B cell (primary cell): ENCODE data around the gene BSDC1. TPM values are rescaled to one million over a fixed set of nuclear protein-coding genes. Genes with fewer than 3 reads are reported as not detected.

Experiments used
- ATAC-seq: fragments of 200-7000 bp; cut with Tn5 transposase; one replicate; pipeline ENCODE4 v1.10.0; 2021; ENCODE audit warnings: low read depth, mild to moderate bottlenecking, moderate number of reproducible peaks, moderate library complexity
- CTCF ChIA-PET: fragments of 350-600 bp; sonication (Branson Sonifier 250); formaldehyde crosslinking; loops from one replicate; lab custom pipeline; 2021; ENCODE audit warnings: antibody characterized with exemption, inconsistent platforms; lab: Charles Lee
- POLR2A ChIA-PET: fragments of 350-600 bp; sonication (Branson Sonifier 250); formaldehyde crosslinking; loops from one replicate; lab custom pipeline; 2021; ENCODE audit warnings: antibody characterized with exemption; lab: Charles Lee
- DNase-seq: peaks from one replicate; pipeline ENCODE4 v3.0.0; 2013
- H2AFZ ChIP-seq: 2 replicates; pipeline ENCODE4 v1.6.1; 2012; ENCODE audit warnings: mild to moderate bottlenecking, low read depth, low read length; ENCODE audit not compliant: insufficient read depth, poor library complexity, severe bottlenecking
- H3K27ac ChIP-seq, 2 donors: 1 replicate in 1 of 2; 2 replicates in 1 of 2; pipeline ENCODE4 v1.5.1; 2012 to 2013; ENCODE audit warnings: low read length in 2 of 2, mild to moderate bottlenecking in 2 of 2, moderate library complexity in 1 of 2
- H3K27me3 ChIP-seq, 4 experiments: fragments of 200-600 bp in 1 of 4; sonication (generic) in 1 of 4; replicated peaks in 1 of 4; 1 replicate in 2 of 4; 2 replicates in 2 of 4; pipeline versions ENCODE4 v1.6.1 to v1.7.0; 2013 to 2016; ENCODE audit warnings: low read length in 3 of 4, mild to moderate bottlenecking in 2 of 4, mixed read lengths in 1 of 4, moderate library complexity in 1 of 4; ENCODE audit not compliant: insufficient read depth in 4 of 4, control insufficient read depth in 3 of 4; ENCODE audit errors: control extremely low read depth in 1 of 4
- H3K36me3 ChIP-seq, 2 experiments: replicated peaks in 1 of 2; 1 replicate in 1 of 2; 2 replicates in 1 of 2; pipeline versions ENCODE4 v1.6.1 to v1.7.1; 2013; ENCODE audit warnings: low read length in 1 of 2; ENCODE audit not compliant: insufficient read depth in 2 of 2, control insufficient read depth in 1 of 2; ENCODE audit errors: control extremely low read depth in 1 of 2, extremely low read depth in 1 of 2
- H3K4me1 ChIP-seq, 2 donors: fragments of 200-600 bp in 1 of 2; sonication (generic) in 1 of 2; 1 replicate in 1 of 2; 2 replicates in 1 of 2; pipeline versions ENCODE4 v1.5.1 to v1.6.1; 2013 to 2017; ENCODE audit warnings: low read length in 2 of 2; ENCODE audit not compliant: control insufficient read depth in 2 of 2, insufficient read depth in 2 of 2
- H3K4me2 ChIP-seq: replicated peaks from 2 replicates; pipeline ENCODE3; 2012; ENCODE audit warnings: mild to moderate bottlenecking, low read depth, low read length; ENCODE audit not compliant: poor library complexity, severe bottlenecking
- H3K4me3 ChIP-seq, 5 experiments: fragments of 200-600 bp in 1 of 5; sonication (generic) in 1 of 5; 1 replicate in 3 of 5; 2 replicates in 2 of 5; pipeline versions ENCODE4 v1.5.1 to v1.7.0; 2011 to 2016; ENCODE audit warnings: low read length in 4 of 5, mild to moderate bottlenecking in 4 of 5, low read depth in 2 of 5, control low read depth in 1 of 5, moderate library complexity in 1 of 5; ENCODE audit not compliant: insufficient read depth in 1 of 5; ENCODE audit errors: control extremely low read depth in 1 of 5, extremely low read depth in 1 of 5
- H3K79me2 ChIP-seq: fragments of 200-600 bp; sonication (generic); one replicate; pipeline ENCODE4 v1.6.0; 2016; ENCODE audit warnings: low read length; ENCODE audit not compliant: control insufficient read depth, insufficient read depth
- H3K9ac ChIP-seq: fragments of 200-600 bp; sonication (generic); 2 replicates; pipeline ENCODE4 v1.6.1; 2017; ENCODE audit warnings: mild to moderate bottlenecking, low read length, moderate library complexity
- H3K9me3 ChIP-seq, 3 donors: one replicate each; pipeline versions ENCODE4 v1.6.1 to v1.7.1; 2013; ENCODE audit warnings: low read length in 2 of 3; ENCODE audit not compliant: control insufficient read depth in 2 of 3, insufficient read depth in 1 of 3; ENCODE audit errors: control extremely low read depth in 1 of 3
- H4K20me1 ChIP-seq: 2 replicates; pipeline ENCODE4 v1.6.0; 2012; ENCODE audit warnings: mild to moderate bottlenecking, low read length; ENCODE audit not compliant: insufficient read depth, control insufficient read depth, poor library complexity, severe bottlenecking
- H3K27ac Mint-ChIP-seq: one replicate; pipeline ENCODE4 v1.8.0; 2021; ENCODE audit warnings: mixed read lengths
- H3K27me3 Mint-ChIP-seq: one replicate; pipeline ENCODE4 v1.8.0; 2021; ENCODE audit warnings: mixed read lengths
- H3K4me1 Mint-ChIP-seq: one replicate; pipeline ENCODE4 v1.8.0; 2021; ENCODE audit warnings: mixed read lengths
- H3K4me3 Mint-ChIP-seq: one replicate; pipeline ENCODE4 v1.8.0; 2021; ENCODE audit warnings: mixed read lengths
- H3K9me3 Mint-ChIP-seq: one replicate; pipeline ENCODE4 v1.8.0; 2022; ENCODE audit warnings: mixed read lengths; ENCODE audit not compliant: insufficient read depth
- CTCF ChIP-seq: fragments of 200-600 bp; IDR thresholded peaks from one replicate; pipeline ENCODE4 v1.8.0; 2022; ENCODE audit warnings: antibody characterized with exemption, mild to moderate bottlenecking
- EZH2 ChIP-seq: IDR thresholded peaks from 2 replicates; pipeline ENCODE4 v1.6.1; 2012; ENCODE audit warnings: borderline replicate concordance, low read depth, mild to moderate bottlenecking, moderate library complexity, low read length; ENCODE audit not compliant: insufficient read depth, poor library complexity, severe bottlenecking
- WGBS: methylation state at CpG from one replicate; pipeline ENCODE4 v1.1.5; 2013; ENCODE audit warnings: missing lambda C conversion rate; ENCODE audit not compliant: insufficient coverage; 5-methylcytosine and 5-hydroxymethylcytosine counted together
- intact Hi-C: fragments of 100-400 bp; cut with micrococcal nuclease; formaldehyde crosslinking; loops from one replicate; pipeline ENCODE4 v1.10.0; 2022
- polyA plus RNA-seq: library from polyadenylated mRNA; depleted of rRNA; stranded (reverse); fragments of >200 nt; gene quantifications from 2 replicates; pipeline ENCODE4 v1.2.3, GENCODE V29; 2012
- total RNA-seq, 2 donors: library from RNA; stranded (reverse); fragments of 120-200 nt in 1 of 2; gene quantifications; 1 replicate in 1 of 2; 2 replicates in 1 of 2; pipeline versions ENCODE4 v1.2.3 to v1.2.4, GENCODE V29; 2013 to 2022

The BSDC1 gene
- total and polyA plus RNA-seq, 2 donors (not counting 1 experiment from before 2014, with no cell fraction given), result 54.5 to 117 TPM

GRCh38 chr1:32336591-32336932 is 57.7 kb downstream of the BSDC1 start:
- 35% methylated on average over 15 of the region's 15 CpGs for WGBS
- peak overlapping the region; percentile 40 to 49 for H3K27ac ChIP-seq
- H3K27me3 Mint-ChIP-seq, result no peaks in the 10 kb centered on the region
- peaks cover 57 to 61% of the 10 kb centered on the region in 2 donors for H3K4me1 ChIP-seq
- peaks cover 56% of the 10 kb centered on the region for H3K4me1 Mint-ChIP-seq
- H3K36me3 ChIP-seq, result peaks cover 1 to 23% of the 10 kb centered on the region in 2 experiments
- ChIA-PET CTCF (interaction anchor here (0.6 to 6.2 kb wide), 26 partner anchors 11 to 264 kb away, joined by 3 to 71 read pairs (median 5); partner anchors contain the start of genes CCDC28B and TMEM39B), POLR2A (interaction anchor here (0.6 to 3.9 kb wide), 25 partner anchors 8 to 264 kb away, joined by 3 to 53 read pairs (median 6); partner anchors contain the start of genes BSDC1, CCDC28B, FAM167B and HDAC1)
- no peaks in the 10 kb centered on the region for H3K27me3 ChIP-seq
- peaks cover 35% of the 10 kb centered on the region for H4K20me1 ChIP-seq
- DNase-seq (no peak), ATAC-seq (no peak)
- no peaks in the 10 kb centered on the region for H3K9me3 Mint-ChIP-seq
- intact Hi-C loops, result loop anchor here (1.0 to 5.0 kb wide), 6 partner anchors 15 to 136 kb away; partner anchors contain the start of genes BSDC1, CCDC28B, EIF3I and TMEM234
- peaks cover 16% of the 10 kb centered on the region for H3K79me2 ChIP-seq
- H2AFZ ChIP-seq, result no peak overlapping the region
- H3K27ac Mint-ChIP-seq, result peak overlapping the region; percentile 92
- H3K4me3 Mint-ChIP-seq, result peak overlapping the region; percentile 88
- H3K4me2 ChIP-seq, result peak overlapping the region; percentile 89
- H3K4me3 ChIP-seq, result peak overlapping the region in 4 of 5 experiments; percentile 44 to 75 (median 59)
- TF ChIP-seq EZH2 (no peak), CTCF (no peak)
- H3K9ac ChIP-seq, result peak overlapping the region; percentile 75
- no peaks in the 10 kb centered on the region for H3K9me3 ChIP-seq
